Stimulated activated naive CD8-positive, alpha-beta T cell treated with anti-CD3 and anti-CD28 coated beads, Interleukin-15, amount 100 ng/mL, for 72 hours (primary cell): ENCODE data around the gene MYBPC3.

Source experiments
- ATAC-seq: fragments of 150-1000 bp; cut with Tn5 transposase; 2 replicates; pipeline ENCODE4 v1.10.0; 2021; ENCODE audit warnings: mild to moderate bottlenecking, moderate library complexity
- DNase-seq, 2 donors: peaks; one replicate each; pipeline ENCODE4 v3.0.0; 2021 to 2022
- H3K27ac Mint-ChIP-seq, 2 donors: one replicate each; pipeline ENCODE4 v1.8.0; 2022; ENCODE audit warnings: mild to moderate bottlenecking in 2 of 2, mixed read lengths in 2 of 2, moderate library complexity in 2 of 2
- H3K27me3 Mint-ChIP-seq: one replicate; pipeline ENCODE4 v1.8.0; 2022; ENCODE audit warnings: mixed read lengths
- H3K4me1 Mint-ChIP-seq: one replicate; pipeline ENCODE4 v1.8.0; 2022; ENCODE audit warnings: mild to moderate bottlenecking, mixed read lengths
- H3K4me3 Mint-ChIP-seq, 2 donors: one replicate each; pipeline ENCODE4 v1.8.0; 2022; ENCODE audit warnings: mild to moderate bottlenecking in 2 of 2, mixed read lengths in 2 of 2, moderate library complexity in 1 of 2
- H3K9me3 Mint-ChIP-seq, 2 donors: one replicate each; pipeline ENCODE4 v1.8.0; 2022; ENCODE audit warnings: mixed read lengths in 2 of 2

Gene MYBPC3

GRCh38 chr11:47375020-47375419 is 22.5 kb upstream of the MYBPC3 start:
- Mint-ChIP-seq H3K4me3 (no peak overlapping the region), H3K4me1 (peaks cover 20% of the 10 kb centered on the region), H3K9me3 (no peaks in the 10 kb centered on the region), H3K27ac (peak overlapping the region in 1 of 2 donors; percentile 64), H3K27me3 (no peaks in the 10 kb centered on the region)
- ATAC-seq = no peak
- DNase-seq = no peak

- Mint-ChIP-seq H3K27ac (peak overlapping the region in 1 of 2 donors; percentile 64), H3K4me3 (no peak overlapping the region), H3K4me1 (peaks cover 23% of the 10 kb centered on the region), H3K27me3 (no peaks in the 10 kb centered on the region), H3K9me3 (no peaks in the 10 kb centered on the region)
- ATAC-seq (no peak), DNase-seq (no peak)
Measured at GRCh38 chr11:47374720-47375019, 22.2 kb upstream of the MYBPC3 start.

GRCh38 chr11:47373876-47374719 is 21.6 kb upstream of the MYBPC3 start:
- peak overlapping the region; percentile 61 to 76 for H3K27ac Mint-ChIP-seq

GRCh38 chr11:47372422-47372821 is 19.9 kb upstream of the MYBPC3 start:
- H3K9me3 Mint-ChIP-seq = no peaks in the 10 kb centered on the region
- no peaks in the 10 kb centered on the region for H3K27me3 Mint-ChIP-seq
- peaks cover 36% of the 10 kb centered on the region for H3K4me1 Mint-ChIP-seq
- no peak for ATAC-seq
- H3K4me3 Mint-ChIP-seq = no peak overlapping the region
- no peak for DNase-seq
- peak overlapping the region in 1 of 2 donors; percentile 23 for H3K27ac Mint-ChIP-seq

More at GRCh38 chr11:47373876-47374719, 21.6 kb upstream of the MYBPC3 start:
- no peaks in the 10 kb centered on the region for H3K27me3 Mint-ChIP-seq
- H3K4me1 Mint-ChIP-seq = peaks cover 29% of the 10 kb centered on the region
- peak; percentile 90 for ATAC-seq
- peak; percentile 79 to 81 for DNase-seq
- H3K9me3 Mint-ChIP-seq = no peaks in the 10 kb centered on the region
- peak overlapping the region in 1 of 2 donors; percentile 19 for H3K4me3 Mint-ChIP-seq

GRCh38 chr11:47369676-47370075 is 17.2 kb upstream of the MYBPC3 start:
- H3K27me3 Mint-ChIP-seq = no peaks in the 10 kb centered on the region
- no peak for ATAC-seq
- no peak for DNase-seq
- H3K4me1 Mint-ChIP-seq = peaks cover 34% of the 10 kb centered on the region
- peak overlapping the region in 1 of 2 donors; percentile 20 for H3K4me3 Mint-ChIP-seq
- H3K27ac Mint-ChIP-seq = peak overlapping the region in 1 of 2 donors; percentile 84
- no peaks in the 10 kb centered on the region for H3K9me3 Mint-ChIP-seq

GRCh38 chr11:47366020-47366490 is 13.6 kb upstream of the MYBPC3 start:
- no peak overlapping the region for H3K27ac Mint-ChIP-seq
- H3K4me3 Mint-ChIP-seq = no peak overlapping the region
- peaks cover 26% of the 10 kb centered on the region for H3K4me1 Mint-ChIP-seq
- DNase-seq (no peak), ATAC-seq (no peak)
- no peaks in the 10 kb centered on the region for H3K27me3 Mint-ChIP-seq
- H3K9me3 Mint-ChIP-seq = no peaks in the 10 kb centered on the region

GRCh38 chr11:47361419-47361818 is 8.9 kb upstream of the MYBPC3 start:
- no peak overlapping the region for H3K27ac Mint-ChIP-seq
- no peak overlapping the region for H3K4me3 Mint-ChIP-seq
- H3K9me3 Mint-ChIP-seq = no peaks in the 10 kb centered on the region
- H3K4me1 Mint-ChIP-seq = peaks cover 15% of the 10 kb centered on the region
- no peaks in the 10 kb centered on the region for H3K27me3 Mint-ChIP-seq
- ATAC-seq (no peak), DNase-seq (no peak)

- Mint-ChIP-seq H3K27ac (no peak overlapping the region), H3K4me1 (peaks cover 15% of the 10 kb centered on the region), H3K4me3 (no peak overlapping the region), H3K9me3 (no peaks in the 10 kb centered on the region), H3K27me3 (no peaks in the 10 kb centered on the region)
- no peak for ATAC-seq
- no peak for DNase-seq
Measured at GRCh38 chr11:47360341-47360740, 7.8 kb upstream of the MYBPC3 start.

GRCh38 chr11:47359586-47359985 is 7.1 kb upstream of the MYBPC3 start:
- no peaks in the 10 kb centered on the region for H3K9me3 Mint-ChIP-seq
- H3K4me1 Mint-ChIP-seq = peaks cover 15% of the 10 kb centered on the region
- ATAC-seq = peak; percentile 39
- H3K27me3 Mint-ChIP-seq = no peaks in the 10 kb centered on the region
- no peak overlapping the region for H3K4me3 Mint-ChIP-seq
- DNase-seq = no peak
- H3K27ac Mint-ChIP-seq = peak overlapping the region in 1 of 2 donors; percentile 72

- Mint-ChIP-seq H3K27ac (peak overlapping the region in 1 of 2 donors; percentile 72), H3K4me3 (no peak overlapping the region), H3K9me3 (no peaks in the 10 kb centered on the region), H3K4me1 (peaks cover 15% of the 10 kb centered on the region), H3K27me3 (no peaks in the 10 kb centered on the region)
- no peak for DNase-seq
- no peak for ATAC-seq
Measured at GRCh38 chr11:47359162-47359561, 6.7 kb upstream of the MYBPC3 start.

GRCh38 chr11:47358731-47359051 is 6.2 kb upstream of the MYBPC3 start:
- DNase-seq = no peak
- no peak overlapping the region for H3K27ac Mint-ChIP-seq

GRCh38 chr11:47357985-47358730 is 5.7 kb upstream of the MYBPC3 start:
- ATAC-seq (no peak), DNase-seq (no peak)
- Mint-ChIP-seq H3K27me3 (no peaks in the 10 kb centered on the region), H3K4me1 (peaks cover 15% of the 10 kb centered on the region), H3K9me3 (no peaks in the 10 kb centered on the region), H3K4me3 (no peak overlapping the region), H3K27ac (no peak overlapping the region)

More at GRCh38 chr11:47358731-47359051, 6.2 kb upstream of the MYBPC3 start:
- Mint-ChIP-seq H3K4me1 (peaks cover 15% of the 10 kb centered on the region), H3K27me3 (no peaks in the 10 kb centered on the region), H3K4me3 (no peak overlapping the region), H3K9me3 (no peaks in the 10 kb centered on the region)
- no peak for ATAC-seq

GRCh38 chr11:47356998-47357329 is 4.5 kb upstream of the MYBPC3 start:
- ATAC-seq (no peak), DNase-seq (no peak)
- Mint-ChIP-seq H3K27ac (no peak overlapping the region), H3K4me3 (no peak overlapping the region), H3K4me1 (peaks cover 15% of the 10 kb centered on the region), H3K27me3 (no peaks in the 10 kb centered on the region), H3K9me3 (no peaks in the 10 kb centered on the region)

- Mint-ChIP-seq H3K27ac (no peak overlapping the region), H3K4me1 (peaks cover 15% of the 10 kb centered on the region), H3K4me3 (no peak overlapping the region), H3K27me3 (no peaks in the 10 kb centered on the region), H3K9me3 (no peaks in the 10 kb centered on the region)
- DNase-seq (no peak), ATAC-seq (no peak)
Measured at GRCh38 chr11:47356129-47356997, 3.9 kb upstream of the MYBPC3 start.

- peak; percentile 65 for ATAC-seq
- Mint-ChIP-seq H3K9me3 (no peaks in the 10 kb centered on the region), H3K4me1 (peaks cover 10% of the 10 kb centered on the region), H3K27me3 (no peaks in the 10 kb centered on the region), H3K4me3 (no peak overlapping the region), H3K27ac (no peak overlapping the region)
- peak; percentile 47 to 71 for DNase-seq
Measured at GRCh38 chr11:47355283-47356128, 3.0 kb upstream of the MYBPC3 start.
